Measurements from ENCODE around the gene BAIAP2L1.

Gene BAIAP2L1

GRCh38 chr7:98251601-98252424 lies 149.1 kb downstream of the BAIAP2L1 start, which contains the start of gene TECPR1:
Gene TECPR1 (minus strand): TSS chr7:98252232. CDS start chr7:98246146, 6,086 bp downstream.
- Histone ChIP-seq H3K4me1 (ENCODE audit: control insufficient read depth, insufficient read depth, low read length, unreplicated experiment) (peaks cover 5% of the 10 kb centered on the region), H3K4me3 (ENCODE audit: low read depth, low read length) (peak within 1 kb of the TSS; percentile 95), H3K79me2 (ENCODE audit: control insufficient read depth, insufficient read depth, low read length, unreplicated experiment) (peaks cover 15% of the 10 kb centered on the region), H3K36me3 (ENCODE audit: insufficient read depth, low read length) (no peaks in the 10 kb centered on the region), H3K27ac (ENCODE audit: low read depth, low read length) (no peak within 1 kb of the TSS), H2AFZ (ENCODE audit: low read length, unreplicated experiment) (peak within 1 kb of the TSS; percentile 96), H3K27me3 (ENCODE audit: insufficient read depth, low read length) (no peaks in the 10 kb centered on the region)

GRCh38 chr7:98251231-98251600 lies 149.7 kb downstream of the BAIAP2L1 start:
- no peaks in the 10 kb centered on the region for H3K36me3 ChIP-seq (ENCODE audit: insufficient read depth, low read length)
- no peak overlapping the region for H3K27ac ChIP-seq (ENCODE audit: low read depth, low read length)
- H3K79me2 ChIP-seq (ENCODE audit: control insufficient read depth, insufficient read depth, low read length, unreplicated experiment): peaks cover 15% of the 10 kb centered on the region
- H2AFZ ChIP-seq (ENCODE audit: low read length, unreplicated experiment): no peak overlapping the region
- peaks cover 5% of the 10 kb centered on the region for H3K4me1 ChIP-seq (ENCODE audit: control insufficient read depth, insufficient read depth, low read length, unreplicated experiment)
- H3K4me3 ChIP-seq (ENCODE audit: low read depth, low read length): peak overlapping the region; percentile 95
- no peaks in the 10 kb centered on the region for H3K27me3 ChIP-seq (ENCODE audit: insufficient read depth, low read length)

GRCh38 chr7:98250789-98251188 lies 150.1 kb downstream of the BAIAP2L1 start:
- peaks cover 5% of the 10 kb centered on the region for H3K4me1 ChIP-seq (ENCODE audit: control insufficient read depth, insufficient read depth, low read length, unreplicated experiment)

GRCh38 chr7:98249106-98249505 lies 151.8 kb downstream of the BAIAP2L1 start:
- no peak overlapping the region for H3K4me3 ChIP-seq (ENCODE audit: low read depth, low read length)
- H3K36me3 ChIP-seq (ENCODE audit: insufficient read depth, low read length): no peaks in the 10 kb centered on the region
- H3K27me3 ChIP-seq (ENCODE audit: insufficient read depth, low read length): no peaks in the 10 kb centered on the region
- H2AFZ ChIP-seq (ENCODE audit: low read length, unreplicated experiment): no peak overlapping the region
- peaks cover 5% of the 10 kb centered on the region for H3K4me1 ChIP-seq (ENCODE audit: control insufficient read depth, insufficient read depth, low read length, unreplicated experiment)
- no peak overlapping the region for H3K27ac ChIP-seq (ENCODE audit: low read depth, low read length)
- peaks cover 15% of the 10 kb centered on the region for H3K79me2 ChIP-seq (ENCODE audit: control insufficient read depth, insufficient read depth, low read length, unreplicated experiment)

More at GRCh38 chr7:98250789-98251188, 150.1 kb downstream of the BAIAP2L1 start:
- Histone ChIP-seq H3K36me3 (ENCODE audit: insufficient read depth, low read length) (no peaks in the 10 kb centered on the region), H3K79me2 (ENCODE audit: control insufficient read depth, insufficient read depth, low read length, unreplicated experiment) (peaks cover 15% of the 10 kb centered on the region), H2AFZ (ENCODE audit: low read length, unreplicated experiment) (no peak overlapping the region), H3K4me3 (ENCODE audit: low read depth, low read length) (no peak overlapping the region; the same call in 1 of the 2 replicates), H3K27ac (ENCODE audit: low read depth, low read length) (no peak overlapping the region), H3K27me3 (ENCODE audit: insufficient read depth, low read length) (no peaks in the 10 kb centered on the region)

GRCh38 chr7:98248156-98248555 lies 152.7 kb downstream of the BAIAP2L1 start:
- Histone ChIP-seq H2AFZ (ENCODE audit: low read length, unreplicated experiment) (no peak overlapping the region), H3K27ac (ENCODE audit: low read depth, low read length) (no peak overlapping the region), H3K4me3 (ENCODE audit: low read depth, low read length) (no peak overlapping the region), H3K4me1 (ENCODE audit: control insufficient read depth, insufficient read depth, low read length, unreplicated experiment) (peaks cover 5% of the 10 kb centered on the region), H3K27me3 (ENCODE audit: insufficient read depth, low read length) (no peaks in the 10 kb centered on the region), H3K36me3 (ENCODE audit: insufficient read depth, low read length) (no peaks in the 10 kb centered on the region), H3K79me2 (ENCODE audit: control insufficient read depth, insufficient read depth, low read length, unreplicated experiment) (peaks cover 10% of the 10 kb centered on the region)

- no peaks in the 10 kb centered on the region for H3K27me3 ChIP-seq (ENCODE audit: insufficient read depth, low read length)
- H3K4me1 ChIP-seq (ENCODE audit: control insufficient read depth, insufficient read depth, low read length, unreplicated experiment): no peaks in the 10 kb centered on the region
- no peak overlapping the region for H3K27ac ChIP-seq (ENCODE audit: low read depth, low read length)
- no peak overlapping the region for H2AFZ ChIP-seq (ENCODE audit: low read length, unreplicated experiment)
- H3K36me3 ChIP-seq (ENCODE audit: insufficient read depth, low read length): no peaks in the 10 kb centered on the region
- no peak overlapping the region for H3K4me3 ChIP-seq (ENCODE audit: low read depth, low read length)
- no peaks in the 10 kb centered on the region for H3K79me2 ChIP-seq (ENCODE audit: control insufficient read depth, insufficient read depth, low read length, unreplicated experiment)
Observed at GRCh38 chr7:98244871-98245270, 156.0 kb downstream of the BAIAP2L1 start.

GRCh38 chr7:98242934-98243333 lies 158.0 kb downstream of the BAIAP2L1 start:
- no peak overlapping the region for H3K27ac ChIP-seq (ENCODE audit: low read depth, low read length)
- H3K36me3 ChIP-seq (ENCODE audit: insufficient read depth, low read length): no peaks in the 10 kb centered on the region
- no peaks in the 10 kb centered on the region for H3K27me3 ChIP-seq (ENCODE audit: insufficient read depth, low read length)
- H3K79me2 ChIP-seq (ENCODE audit: control insufficient read depth, insufficient read depth, low read length, unreplicated experiment): no peaks in the 10 kb centered on the region
- H3K4me1 ChIP-seq (ENCODE audit: control insufficient read depth, insufficient read depth, low read length, unreplicated experiment): no peaks in the 10 kb centered on the region
- H3K4me3 ChIP-seq (ENCODE audit: low read depth, low read length): no peak overlapping the region
- no peak overlapping the region for H2AFZ ChIP-seq (ENCODE audit: low read length, unreplicated experiment)

GRCh38 chr7:98242342-98242741 lies 158.5 kb downstream of the BAIAP2L1 start:
- Histone ChIP-seq H3K36me3 (ENCODE audit: insufficient read depth, low read length) (no peaks in the 10 kb centered on the region), H3K27me3 (ENCODE audit: insufficient read depth, low read length) (no peaks in the 10 kb centered on the region), H3K27ac (ENCODE audit: low read depth, low read length) (no peak overlapping the region), H3K4me1 (ENCODE audit: control insufficient read depth, insufficient read depth, low read length, unreplicated experiment) (no peaks in the 10 kb centered on the region), H2AFZ (ENCODE audit: low read length, unreplicated experiment) (no peak overlapping the region), H3K79me2 (ENCODE audit: control insufficient read depth, insufficient read depth, low read length, unreplicated experiment) (no peaks in the 10 kb centered on the region), H3K4me3 (ENCODE audit: low read depth, low read length) (no peak overlapping the region)

- Histone ChIP-seq H3K27ac (ENCODE audit: low read depth, low read length) (no peak overlapping the region), H3K79me2 (ENCODE audit: control insufficient read depth, insufficient read depth, low read length, unreplicated experiment) (no peaks in the 10 kb centered on the region), H3K4me1 (ENCODE audit: control insufficient read depth, insufficient read depth, low read length, unreplicated experiment) (no peaks in the 10 kb centered on the region), H2AFZ (ENCODE audit: low read length, unreplicated experiment) (no peak overlapping the region), H3K4me3 (ENCODE audit: low read depth, low read length) (no peak overlapping the region), H3K36me3 (ENCODE audit: insufficient read depth, low read length) (no peaks in the 10 kb centered on the region), H3K27me3 (ENCODE audit: insufficient read depth, low read length) (no peaks in the 10 kb centered on the region)
Observed at GRCh38 chr7:98241674-98242241, 159.1 kb downstream of the BAIAP2L1 start.
